Measurements from ENCODE around the gene LRCH1.

Gene LRCH1

GRCh38 chr13:46594374-46595078, 41.6 kb downstream of the LRCH1 start:
- DNase-seq (ENCODE audit: low spot score): no peak

GRCh38 chr13:46595136-46595884, 42.3 kb downstream of the LRCH1 start:
- no peak for DNase-seq (ENCODE audit: low spot score)

GRCh38 chr13:46595885-46596275, 42.9 kb downstream of the LRCH1 start:
- no peak for DNase-seq (ENCODE audit: low spot score)

DNA sequence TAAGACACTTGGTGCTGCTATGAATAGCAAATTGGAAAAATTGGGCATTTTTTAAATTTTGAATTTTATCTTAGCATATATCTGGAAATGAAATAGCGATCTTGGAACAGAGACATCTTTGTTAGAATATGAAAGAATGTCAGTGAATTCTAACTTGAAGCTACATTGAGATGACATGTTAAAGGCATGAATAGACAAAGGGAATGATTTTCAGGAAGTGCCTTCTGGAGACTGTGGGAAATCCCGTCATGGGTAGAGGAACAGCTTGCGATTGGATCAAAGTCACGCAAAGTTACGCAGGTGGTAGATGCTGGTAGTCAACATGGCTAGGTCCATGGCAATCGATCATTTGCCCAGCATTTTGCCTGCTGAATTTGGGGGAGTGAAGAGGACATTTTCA, 43.5 kb downstream of the LRCH1 start:
- DNase-seq (ENCODE audit: low spot score): no peak

- DNase-seq (ENCODE audit: low spot score): no peak
Observed at GRCh38 chr13:46598140-46598819, 45.3 kb downstream of the LRCH1 start.

- DNase-seq (ENCODE audit: low spot score): no peak
Observed at GRCh38 chr13:46598820-46599180, 45.8 kb downstream of the LRCH1 start.

DNA sequence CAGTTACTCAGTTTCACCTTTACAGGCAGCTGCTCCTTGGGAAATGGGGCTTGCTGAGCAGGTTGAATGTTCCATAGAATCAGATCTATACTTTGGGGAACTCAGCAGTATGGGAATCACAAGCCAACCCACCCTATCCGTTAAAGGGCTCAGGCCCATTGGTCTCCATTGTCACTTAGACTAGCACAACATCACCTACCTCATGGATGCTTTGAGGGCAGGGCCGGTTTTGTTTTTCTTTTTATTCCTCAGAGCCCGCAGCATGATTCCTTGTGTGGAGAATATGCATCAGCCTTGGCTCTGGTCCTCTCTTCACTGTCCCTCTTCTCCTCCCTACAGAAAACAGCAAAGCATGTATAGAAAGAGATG, 48.0 kb downstream of the LRCH1 start:
- DNase-seq (ENCODE audit: low spot score): no peak

- no peak for DNase-seq (ENCODE audit: low spot score)
Observed at GRCh38 chr13:46602531-46602930, 49.6 kb downstream of the LRCH1 start.

DNA sequence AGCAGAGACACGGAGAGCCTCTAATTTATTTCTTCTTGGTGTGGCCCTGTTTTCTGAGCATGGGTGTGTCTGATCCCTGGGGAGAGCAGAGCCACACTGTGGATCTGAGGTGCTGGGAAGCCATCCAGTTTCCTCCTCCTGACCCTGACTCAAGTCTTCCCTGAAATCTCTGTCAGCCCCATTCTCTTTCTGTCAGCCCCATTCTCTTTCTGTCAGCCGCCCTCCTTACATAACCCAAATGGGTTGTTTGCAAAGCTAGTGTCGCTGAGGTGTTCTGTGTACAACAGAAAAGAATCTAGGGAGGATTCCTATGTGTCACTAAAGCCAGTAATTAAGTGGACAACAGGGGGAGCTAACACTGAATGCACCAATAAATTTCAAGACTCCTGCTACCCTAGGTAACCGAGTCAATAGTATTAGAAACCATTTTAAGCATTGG, 50.2 kb downstream of the LRCH1 start:
- no peak for DNase-seq (ENCODE audit: low spot score)

- DNase-seq (ENCODE audit: low spot score): no peak
Observed at GRCh38 chr13:46604226-46604990, 51.4 kb downstream of the LRCH1 start.

DNA sequence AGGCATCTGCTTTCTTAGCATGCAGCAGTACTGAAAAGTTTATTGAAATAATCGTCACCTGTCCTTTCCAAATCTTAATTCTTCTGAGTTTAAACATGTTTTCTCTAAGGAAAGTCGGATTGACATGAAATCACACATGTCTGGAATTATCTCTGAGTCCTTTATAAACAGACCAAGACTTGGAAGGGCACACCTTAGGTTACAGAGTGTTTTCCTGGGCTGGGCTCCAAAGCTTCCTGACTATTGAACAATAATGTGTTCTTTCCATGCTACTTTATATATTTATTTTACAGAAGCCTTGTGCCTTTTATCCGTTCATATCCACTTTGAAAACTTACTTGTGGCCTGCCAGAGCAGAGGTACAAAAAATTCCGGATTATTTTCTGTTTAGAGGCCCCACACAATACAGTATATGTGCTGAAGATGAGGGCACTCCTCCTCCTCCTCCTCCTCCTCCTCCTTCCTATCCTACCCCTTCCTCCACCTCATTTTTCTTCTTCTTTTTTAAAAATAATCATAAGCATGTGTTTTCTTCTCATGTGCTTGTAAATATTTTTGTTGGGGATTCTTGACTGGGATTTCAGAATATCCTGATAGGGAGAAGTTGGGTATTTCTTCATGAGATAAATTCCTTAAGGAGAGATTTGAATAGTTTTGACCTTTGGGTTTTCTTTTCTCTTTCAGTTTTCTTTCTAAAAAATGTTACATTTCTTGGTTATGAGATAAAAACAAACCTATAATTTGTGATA, 52.3 kb downstream of the LRCH1 start:
- DNase-seq (ENCODE audit: low spot score): no peak

DNA sequence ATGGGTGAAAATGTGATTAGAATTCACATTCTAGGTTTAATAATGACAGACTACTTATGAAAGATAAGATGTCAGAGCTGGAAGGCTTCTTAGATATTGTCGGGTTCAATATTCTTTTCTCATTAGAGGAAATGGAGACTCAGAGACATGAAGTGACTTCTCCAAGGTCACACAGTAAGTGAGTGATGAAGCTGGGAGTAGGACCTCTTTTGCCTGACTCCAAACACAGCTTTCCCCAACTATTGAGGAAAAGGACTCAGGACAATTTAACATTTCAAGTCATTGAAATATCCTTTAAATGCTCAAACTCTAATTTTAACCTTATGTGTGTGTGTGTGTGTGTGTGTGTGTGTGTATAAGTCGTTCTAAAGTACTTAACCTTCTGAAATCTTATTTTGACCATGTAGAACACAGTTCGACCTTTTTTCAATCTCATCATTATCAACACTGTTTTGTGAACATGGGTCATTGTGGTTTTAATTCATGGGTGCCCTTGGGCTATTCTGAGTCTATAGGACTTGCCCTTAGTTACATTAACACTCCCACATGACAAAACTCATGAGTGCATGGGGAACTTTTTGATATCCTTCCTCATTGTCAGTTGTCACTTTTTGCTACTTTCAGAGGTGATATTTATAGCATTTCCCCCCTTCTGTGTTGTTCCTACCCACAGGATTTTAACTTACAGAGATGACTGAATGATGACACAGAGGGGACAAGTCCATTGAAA, 53.0 kb downstream of the LRCH1 start:
- no peak for DNase-seq (ENCODE audit: low spot score)

DNA sequence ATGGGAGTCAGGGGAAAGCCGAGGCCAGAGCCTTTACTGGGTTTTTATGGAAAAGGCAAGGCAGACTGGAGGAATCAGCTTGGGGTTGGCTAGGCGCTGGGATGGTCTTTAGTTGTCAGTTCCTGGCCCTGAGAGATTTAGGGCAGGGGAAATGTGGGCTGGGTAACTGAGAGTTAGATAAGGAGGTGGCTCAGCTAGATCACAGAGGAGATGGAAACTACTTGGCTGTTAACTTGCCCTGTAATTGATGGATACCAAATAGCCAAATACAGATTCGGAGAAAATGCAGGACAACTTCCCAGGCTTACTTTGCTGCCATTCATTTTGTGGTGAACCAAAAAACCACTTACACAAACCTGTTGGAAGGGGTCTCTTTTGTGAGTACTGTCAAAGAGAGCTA, 54.0 kb downstream of the LRCH1 start:
- DNase-seq (ENCODE audit: low spot score): no peak

- DNase-seq (ENCODE audit: low spot score): no peak
Observed at GRCh38 chr13:46607768-46608564, 55.0 kb downstream of the LRCH1 start.

DNA sequence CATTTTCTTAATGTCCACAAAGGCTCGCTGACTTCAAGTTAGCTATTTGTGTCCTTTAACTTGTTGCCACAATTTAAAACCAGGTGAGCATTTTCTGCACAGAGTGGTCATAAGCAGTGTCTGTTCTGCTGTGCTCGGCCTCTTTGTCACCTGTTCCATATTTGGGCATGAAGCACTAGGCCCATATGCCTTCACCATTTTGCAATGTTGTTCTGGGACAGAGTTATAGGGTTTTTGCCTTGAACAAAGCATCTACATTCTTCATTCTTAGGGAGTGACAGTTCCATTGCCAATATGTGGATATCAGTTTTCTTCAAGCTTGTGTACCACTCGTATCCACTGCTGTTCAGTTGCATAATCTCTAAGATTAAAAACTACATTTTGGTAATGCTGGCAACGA, 56.1 kb downstream of the LRCH1 start:
- no peak for DNase-seq (ENCODE audit: low spot score)

DNA sequence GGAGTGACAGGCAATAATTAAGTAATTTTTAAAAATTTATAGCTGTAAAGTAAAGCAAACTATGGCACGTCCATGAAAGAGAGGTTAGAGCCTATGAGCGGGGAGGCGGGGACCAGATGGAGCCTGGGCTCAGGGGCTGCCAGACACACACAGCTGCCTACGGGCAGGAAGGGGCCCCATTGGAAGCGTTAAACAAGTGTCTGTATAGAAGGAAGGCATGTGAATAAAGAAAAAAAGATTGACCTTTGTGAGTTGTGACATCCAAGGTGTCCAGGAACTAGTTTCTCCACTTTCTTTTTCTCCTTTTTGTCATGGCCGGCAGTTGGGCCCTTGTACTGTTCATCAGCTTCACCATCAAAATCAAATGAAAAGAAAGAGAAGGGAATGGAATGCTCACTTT, 56.8 kb downstream of the LRCH1 start:
- DNase-seq (ENCODE audit: low spot score): no peak

DNA sequence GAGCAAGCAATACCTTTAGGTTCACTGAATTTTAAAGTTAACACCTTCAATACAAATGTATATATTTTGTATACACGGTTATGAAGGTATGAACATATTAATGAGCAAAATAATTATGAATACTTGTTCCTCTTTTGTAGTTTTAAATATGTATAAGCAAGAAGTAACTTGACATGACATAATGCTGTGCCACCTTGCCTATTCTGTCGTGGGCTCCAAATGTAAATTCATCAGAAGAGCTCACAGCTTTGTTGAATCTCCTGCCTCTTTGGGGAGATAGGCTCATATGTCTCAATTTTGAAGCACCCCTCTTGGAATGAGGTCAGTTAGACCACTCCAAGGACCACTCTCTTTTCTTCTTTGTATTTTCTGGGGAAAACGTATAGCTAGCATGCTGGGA, 59.3 kb downstream of the LRCH1 start:
- DNase-seq (ENCODE audit: low spot score): no peak

GRCh38 chr13:46613409-46614049, 60.6 kb downstream of the LRCH1 start:
- no peak for DNase-seq (ENCODE audit: low spot score)

DNA sequence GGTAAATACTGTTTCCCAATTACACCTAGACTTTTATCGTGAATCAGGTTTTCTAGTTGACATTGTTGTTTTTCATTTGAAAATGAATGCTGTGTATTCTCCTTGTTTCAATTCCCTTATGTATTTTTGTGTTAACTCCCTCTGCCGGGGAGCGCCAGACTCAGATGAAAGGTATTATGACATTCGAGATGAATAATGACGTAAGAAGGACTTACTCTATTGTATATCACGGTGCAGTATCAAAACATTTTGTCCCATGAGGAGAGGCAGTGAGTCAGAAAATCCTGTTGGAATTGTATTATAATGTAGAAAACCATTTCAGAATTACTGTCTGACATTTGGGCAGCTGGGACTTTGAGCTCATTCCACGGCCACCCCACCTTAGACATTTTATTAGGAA, 61.6 kb downstream of the LRCH1 start:
- DNase-seq (ENCODE audit: low spot score): no peak
